HL-60/S4 treated with retinoic acid at 250 ng/mL for 4 days and 3 days (cell line): ENCODE data around the gene TFE3.

ENCODE experiments used
- in situ Hi-C: fragments of 300-500 bp; cut with MboI; formaldehyde crosslinking; loops from 2 replicates; pipeline ENCODE4 v1.7.0; 2022; ENCODE audit warnings: low sequenced_read_pairs

Gene TFE3

DNA sequence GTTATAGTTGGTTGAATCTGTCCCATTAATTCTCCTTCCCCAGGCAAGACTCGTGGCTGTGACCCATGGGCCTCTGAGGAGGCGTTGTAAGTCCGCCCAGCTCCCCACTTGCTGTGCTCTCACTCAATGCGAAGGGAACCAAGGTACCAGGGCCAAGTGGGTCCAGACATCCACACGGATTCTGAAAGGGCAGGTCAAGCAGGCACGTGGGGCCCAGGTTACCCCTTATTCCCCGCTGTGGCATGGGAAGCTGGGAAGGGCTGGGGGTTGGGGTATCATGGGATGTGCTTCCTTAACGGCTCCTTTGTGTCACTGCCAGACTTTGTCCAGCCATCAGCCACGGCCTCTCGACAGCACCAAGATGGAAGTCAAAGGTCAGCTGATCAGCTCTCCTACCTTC is 18.8 kb upstream of the TFE3 start:
- in situ Hi-C loops: no loop called here

DNA sequence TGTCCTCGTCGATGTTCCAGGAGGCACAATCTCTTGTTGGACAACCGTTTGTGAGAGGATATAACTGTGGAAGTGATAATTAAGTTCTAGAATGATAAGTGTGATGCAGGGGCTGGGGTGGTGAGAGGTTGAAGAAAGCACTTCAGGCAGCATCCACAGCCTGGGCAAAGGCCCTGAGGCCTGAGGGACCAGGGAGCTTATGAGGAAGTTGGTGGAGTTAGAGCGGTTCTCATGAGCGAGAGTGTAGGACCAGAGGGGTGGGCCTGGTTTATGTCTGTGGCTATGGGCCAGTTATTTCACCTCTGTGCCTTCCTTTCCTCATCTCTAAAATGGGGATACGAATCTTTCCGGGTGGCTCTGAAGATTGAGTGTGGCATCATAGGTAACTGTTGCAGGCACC is 18.3 kb upstream of the TFE3 start:
- in situ Hi-C loops: no loop called here

- in situ Hi-C loops: no loop called here
Measured at GRCh38 chrX:49060914-49061313, 17.8 kb upstream of the TFE3 start.

GRCh38 chrX:49059681-49060085 is 16.5 kb upstream of the TFE3 start:
- in situ Hi-C loops: no loop called here

DNA sequence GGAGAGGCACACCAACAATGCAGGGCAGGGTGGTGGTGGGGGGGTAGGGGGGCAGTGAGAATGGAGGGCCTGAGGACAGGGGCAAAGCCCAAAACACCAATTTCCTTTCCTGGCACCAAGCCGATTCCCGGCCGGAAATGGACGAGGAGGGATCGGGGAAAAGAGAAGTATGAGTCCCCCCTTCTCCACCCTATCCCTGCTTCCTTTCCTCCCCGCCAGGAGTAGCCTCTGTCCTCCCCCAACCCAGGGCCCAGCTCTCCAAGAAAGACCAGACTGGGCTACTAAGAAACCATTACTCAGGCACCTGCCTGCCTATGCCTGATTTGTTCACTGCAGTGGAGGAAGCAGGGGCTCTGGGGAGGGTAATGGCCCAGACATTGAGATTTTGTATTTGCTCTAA is 16.0 kb upstream of the TFE3 start:
- in situ Hi-C loops: no loop called here

GRCh38 chrX:49058794-49059193 is 15.6 kb upstream of the TFE3 start, which contains the start of gene CCDC120:
TSS of gene CCDC120 (plus strand) at chrX:49058999. CDS start at chrX:49062042, 3,043 bp downstream.
- in situ Hi-C loops: no loop called here

DNA sequence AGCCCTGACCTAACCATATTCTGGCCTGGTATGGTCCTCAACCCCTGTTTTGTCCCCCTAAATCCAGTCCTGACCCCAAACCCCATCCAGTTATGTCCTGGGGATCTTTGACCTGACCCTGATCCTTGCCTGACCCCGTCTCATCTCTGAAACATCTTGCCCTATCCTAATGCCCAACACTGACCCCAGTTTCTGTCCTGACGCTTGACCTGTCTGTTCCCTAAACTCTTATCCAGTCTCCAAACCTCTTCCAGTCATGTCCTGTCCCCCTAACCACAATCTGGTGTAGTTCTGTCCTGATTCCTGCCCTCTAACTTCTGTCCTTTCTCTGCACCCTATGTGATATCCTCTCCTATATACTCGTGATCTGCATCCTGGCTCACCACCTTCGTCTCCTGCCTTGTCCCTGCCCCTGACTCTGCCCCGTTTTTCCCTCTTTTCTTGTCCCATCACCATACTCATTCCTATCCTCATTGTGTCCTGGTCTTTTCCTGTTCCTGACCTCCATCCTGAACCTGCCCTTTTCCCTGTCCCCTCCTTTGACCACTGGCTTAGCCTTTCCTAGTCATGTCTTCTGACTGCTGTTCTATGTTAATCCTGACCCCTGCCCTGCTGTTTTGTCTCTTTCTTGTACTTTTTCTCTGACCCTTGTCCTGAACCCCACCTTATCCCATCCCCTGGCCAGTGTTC is 11.1 kb upstream of the TFE3 start:
- in situ Hi-C loops: no loop called here

GRCh38 chrX:49053223-49054072 is 10.3 kb upstream of the TFE3 start:
- in situ Hi-C loops: no loop called here

- in situ Hi-C loops: no loop called here
Measured at GRCh38 chrX:49043987-49044281, 777 bp upstream of the TFE3 start.

GRCh38 chrX:49042581-49043219 is 457 bp downstream of the TFE3 start:
- in situ Hi-C loops: no loop called here

GRCh38 chrX:49041744-49042580 is 1.2 kb downstream of the TFE3 start:
- in situ Hi-C loops: no loop called here

GRCh38 chrX:49040376-49040955 is 2.7 kb downstream of the TFE3 start:
- in situ Hi-C loops: no loop called here

DNA sequence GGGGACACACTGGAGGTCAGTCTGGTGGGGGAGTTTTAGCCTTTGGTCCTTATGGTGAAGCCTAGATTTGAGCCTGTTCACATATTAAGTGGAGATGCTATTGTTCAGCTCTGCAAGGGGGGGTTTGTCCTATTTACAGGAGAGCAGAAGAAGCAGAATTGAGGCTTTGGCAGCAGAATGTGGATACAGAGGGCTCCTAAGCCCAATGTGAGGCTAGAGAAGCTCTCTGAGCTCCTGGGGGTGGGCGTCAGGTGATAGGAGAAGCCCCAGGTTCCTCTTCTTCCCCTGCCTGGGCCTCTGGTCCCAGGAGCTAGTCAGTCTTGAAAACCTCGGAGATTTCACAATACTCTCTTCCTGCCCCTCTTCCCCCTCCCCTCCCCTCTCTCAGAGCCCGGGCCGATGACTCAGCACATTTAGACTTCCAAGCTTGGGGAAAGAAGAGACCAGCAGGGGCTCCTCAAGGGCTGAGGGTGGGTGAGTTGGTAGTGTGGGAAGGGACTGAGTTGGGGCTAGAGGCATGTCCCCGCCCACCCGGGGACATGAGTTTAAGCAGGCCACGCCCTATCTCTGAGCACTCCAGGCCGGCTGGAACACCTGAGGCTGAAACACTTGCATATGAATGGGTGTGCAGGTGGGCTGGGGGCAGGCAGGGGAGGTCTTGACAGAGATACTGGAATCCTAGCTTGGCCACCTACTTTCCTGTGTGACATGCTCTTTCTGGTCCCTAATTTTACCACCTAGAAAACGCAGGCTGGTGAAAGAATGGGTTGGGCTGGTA is 3.4 kb downstream of the TFE3 start:
- in situ Hi-C loops: no loop called here

GRCh38 chrX:49037883-49038475 is 5.2 kb downstream of the TFE3 start:
- in situ Hi-C loops: no loop called here

DNA sequence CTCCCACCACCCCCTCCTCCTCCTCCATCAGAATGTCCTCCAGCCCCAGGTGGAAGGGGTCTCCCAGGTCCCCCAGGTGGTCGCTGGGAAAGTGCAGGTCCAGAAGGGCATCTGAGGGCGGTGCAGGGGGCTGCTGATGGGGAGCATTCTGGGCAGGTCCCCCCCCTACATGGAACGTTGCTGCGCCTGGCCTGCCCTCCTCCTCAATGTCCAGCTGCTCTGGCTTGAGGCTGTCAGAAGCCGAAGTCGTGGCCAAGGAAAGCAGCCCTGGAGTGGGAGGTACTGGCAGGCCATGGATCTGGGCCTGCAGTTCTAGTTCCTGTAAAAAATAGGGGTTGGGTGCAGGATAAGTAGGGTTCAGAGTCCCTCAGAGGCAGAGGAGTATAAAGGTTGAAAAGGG is 12.9 kb downstream of the TFE3 start:
- in situ Hi-C loops: no loop called here

GRCh38 chrX:49029876-49030275 is 13.3 kb downstream of the TFE3 start:
- in situ Hi-C loops: no loop called here

- in situ Hi-C loops: no loop called here
Measured at GRCh38 chrX:49019599-49020249, 23.4 kb downstream of the TFE3 start.

DNA sequence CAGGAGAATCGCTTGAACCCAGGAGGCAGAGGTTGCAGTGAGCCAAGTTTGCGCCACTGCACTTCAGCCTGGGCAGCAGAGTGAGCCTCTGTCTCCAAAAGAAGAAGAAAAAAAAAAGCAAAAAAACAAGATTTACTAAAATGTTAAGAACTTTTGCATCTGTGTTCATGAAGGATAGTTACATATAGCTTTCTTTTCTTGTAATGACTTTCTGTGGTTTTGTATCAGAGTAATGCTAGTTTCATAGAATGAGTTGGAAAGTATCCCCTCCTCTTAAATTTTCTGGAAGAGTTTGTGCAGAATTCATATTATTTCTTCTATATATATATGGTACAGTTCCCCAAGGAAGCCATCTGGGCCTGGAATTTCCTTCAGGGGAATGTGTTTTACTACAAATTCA is 24.1 kb downstream of the TFE3 start:
- in situ Hi-C loops: no loop called here

DNA sequence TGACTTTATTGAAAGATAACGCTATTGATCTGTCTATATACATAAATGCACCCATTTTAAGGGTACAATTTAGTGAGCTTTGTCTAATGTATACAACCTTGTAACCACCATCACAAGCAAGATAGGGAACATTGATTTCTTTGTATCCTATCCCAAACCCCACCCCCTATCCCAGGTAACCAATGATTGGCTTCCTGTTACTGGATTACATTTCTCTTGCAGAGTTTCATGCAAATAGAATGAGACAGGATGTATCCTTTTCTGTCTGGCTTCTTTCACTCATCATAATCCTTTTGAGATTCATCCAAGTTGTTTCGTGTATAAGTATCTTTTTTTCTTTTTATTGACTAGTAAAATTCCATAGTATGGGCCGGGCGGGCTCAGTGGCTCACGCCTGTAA is 39.5 kb downstream of the TFE3 start:
- in situ Hi-C loops: no loop called here
